Calu3 (cell line): ENCODE data around the gene HSBP1L1. TPM values are rescaled to one million over a fixed set of nuclear protein-coding genes. Genes with fewer than 3 reads are reported as not detected.
A peak's percentile ranks its signal among the peaks of the same experiment; 100 is the strongest.

Source experiments
- BruUV-seq: library from RNA; stranded (reverse); fragments of 400-500 nt; replicated peaks from 2 replicates; lab custom pipeline; 2021; lab: Mats Ljungman, UMichigan
- CTCF ChIA-PET: fragments of 300-600 bp; sonication (Branson Sonifier 250); formaldehyde crosslinking; loops from one replicate; lab custom pipeline; 2022; ENCODE audit warnings: antibody characterized with exemption; lab: Charles Lee
- DNase-seq: peaks from one replicate; pipeline ENCODE4 v3.0.0; 2022
- H3K27ac Mint-ChIP-seq: one replicate; pipeline ENCODE4 v1.8.0; 2022; ENCODE audit warnings: mixed read lengths; ENCODE audit not compliant: unreplicated experiment
- H3K27me3 Mint-ChIP-seq: one replicate; pipeline ENCODE4 v1.8.0; 2022; ENCODE audit warnings: mixed read lengths; ENCODE audit not compliant: unreplicated experiment
- H3K36me3 Mint-ChIP-seq: one replicate; pipeline ENCODE4 v1.8.0; 2022; ENCODE audit warnings: mild to moderate bottlenecking, moderate library complexity, mixed read lengths; ENCODE audit not compliant: insufficient read depth, unreplicated experiment
- H3K4me1 Mint-ChIP-seq: one replicate; pipeline ENCODE4 v1.8.0; 2022; ENCODE audit warnings: mild to moderate bottlenecking, low read depth, mixed read lengths; ENCODE audit not compliant: unreplicated experiment
- H3K4me3 Mint-ChIP-seq: one replicate; pipeline ENCODE4 v1.8.0; 2022; ENCODE audit warnings: mild to moderate bottlenecking, low read depth, moderate library complexity, mixed read lengths; ENCODE audit not compliant: unreplicated experiment
- H3K9me3 Mint-ChIP-seq: one replicate; pipeline ENCODE4 v1.8.0; 2022; ENCODE audit warnings: low read depth, mixed read lengths; ENCODE audit not compliant: unreplicated experiment
- intact Hi-C: fragments of 100-400 bp; cut with micrococcal nuclease; formaldehyde crosslinking; loops from one replicate; pipeline ENCODE4 v1.10.0; 2022; ENCODE audit not compliant: unreplicated experiment
- total RNA-seq: library from RNA; stranded (reverse); gene quantifications from 2 replicates; pipeline ENCODE4 v1.2.3, GENCODE V29; 2022
- TF ChIP-seq, protein P1 (sequence below): fragments of 200-600 bp; IDR thresholded peaks from one replicate; pipeline ENCODE4 v1.8.0; 2022; ENCODE audit warnings: antibody characterized with exemption; ENCODE audit not compliant: unreplicated experiment

Gene HSBP1L1
- total RNA-seq, 1 experiment from 2014 or later, result 18.8 TPM

DNA sequence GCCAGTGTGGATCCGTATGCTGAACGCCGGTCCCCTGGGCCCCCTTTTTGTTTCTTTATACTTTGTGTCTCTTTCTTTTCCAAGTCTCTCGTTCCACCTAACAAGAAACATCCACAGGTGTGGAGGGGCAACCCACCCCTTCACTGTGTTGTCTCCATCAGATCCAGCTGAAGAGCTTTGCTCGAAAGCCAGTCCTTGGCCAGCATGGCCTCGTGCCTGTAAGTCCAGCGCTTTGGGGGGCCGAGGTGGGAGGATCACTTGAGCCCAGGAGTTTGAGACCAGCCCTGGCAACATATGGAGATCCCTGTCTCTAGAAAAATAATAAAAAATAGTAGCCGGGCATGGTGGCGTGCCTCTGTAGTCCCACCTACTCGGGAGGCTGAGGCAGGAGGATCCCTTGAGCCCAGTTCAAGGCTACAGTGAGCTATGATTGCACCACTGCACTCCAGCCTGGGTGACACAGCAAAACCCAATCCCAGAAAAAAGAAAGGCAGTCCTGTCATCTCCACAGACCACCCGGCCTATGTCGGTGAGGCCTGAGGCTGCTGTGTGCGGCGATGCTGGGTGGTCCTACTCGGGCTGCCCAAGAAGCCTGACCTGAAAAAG is 3.4 kb upstream of the HSBP1L1 start:
- H3K27ac Mint-ChIP-seq, result no peak overlapping the region
- DNase-seq, result no peak
- no TSS peak for BruUV-seq
- CTCF ChIA-PET, result no interaction called here
- peaks cover 21% of the 10 kb centered on the region for H3K36me3 Mint-ChIP-seq
- no peak overlapping the region for H3K4me3 Mint-ChIP-seq
- peaks cover 24% of the 10 kb centered on the region for H3K4me1 Mint-ChIP-seq
- intact Hi-C loops, result loop anchor here (2.0 kb wide), 1 partner anchor 280 kb away; no protein-coding TSS in a partner anchor
- no peaks in the 10 kb centered on the region for H3K27me3 Mint-ChIP-seq
- TF ChIP-seq, protein P1, sequence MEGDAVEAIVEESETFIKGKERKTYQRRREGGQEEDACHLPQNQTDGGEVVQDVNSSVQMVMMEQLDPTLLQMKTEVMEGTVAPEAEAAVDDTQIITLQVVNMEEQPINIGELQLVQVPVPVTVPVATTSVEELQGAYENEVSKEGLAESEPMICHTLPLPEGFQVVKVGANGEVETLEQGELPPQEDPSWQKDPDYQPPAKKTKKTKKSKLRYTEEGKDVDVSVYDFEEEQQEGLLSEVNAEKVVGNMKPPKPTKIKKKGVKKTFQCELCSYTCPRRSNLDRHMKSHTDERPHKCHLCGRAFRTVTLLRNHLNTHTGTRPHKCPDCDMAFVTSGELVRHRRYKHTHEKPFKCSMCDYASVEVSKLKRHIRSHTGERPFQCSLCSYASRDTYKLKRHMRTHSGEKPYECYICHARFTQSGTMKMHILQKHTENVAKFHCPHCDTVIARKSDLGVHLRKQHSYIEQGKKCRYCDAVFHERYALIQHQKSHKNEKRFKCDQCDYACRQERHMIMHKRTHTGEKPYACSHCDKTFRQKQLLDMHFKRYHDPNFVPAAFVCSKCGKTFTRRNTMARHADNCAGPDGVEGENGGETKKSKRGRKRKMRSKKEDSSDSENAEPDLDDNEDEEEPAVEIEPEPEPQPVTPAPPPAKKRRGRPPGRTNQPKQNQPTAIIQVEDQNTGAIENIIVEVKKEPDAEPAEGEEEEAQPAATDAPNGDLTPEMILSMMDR, result no peak
- H3K9me3 Mint-ChIP-seq, result no peaks in the 10 kb centered on the region

DNA sequence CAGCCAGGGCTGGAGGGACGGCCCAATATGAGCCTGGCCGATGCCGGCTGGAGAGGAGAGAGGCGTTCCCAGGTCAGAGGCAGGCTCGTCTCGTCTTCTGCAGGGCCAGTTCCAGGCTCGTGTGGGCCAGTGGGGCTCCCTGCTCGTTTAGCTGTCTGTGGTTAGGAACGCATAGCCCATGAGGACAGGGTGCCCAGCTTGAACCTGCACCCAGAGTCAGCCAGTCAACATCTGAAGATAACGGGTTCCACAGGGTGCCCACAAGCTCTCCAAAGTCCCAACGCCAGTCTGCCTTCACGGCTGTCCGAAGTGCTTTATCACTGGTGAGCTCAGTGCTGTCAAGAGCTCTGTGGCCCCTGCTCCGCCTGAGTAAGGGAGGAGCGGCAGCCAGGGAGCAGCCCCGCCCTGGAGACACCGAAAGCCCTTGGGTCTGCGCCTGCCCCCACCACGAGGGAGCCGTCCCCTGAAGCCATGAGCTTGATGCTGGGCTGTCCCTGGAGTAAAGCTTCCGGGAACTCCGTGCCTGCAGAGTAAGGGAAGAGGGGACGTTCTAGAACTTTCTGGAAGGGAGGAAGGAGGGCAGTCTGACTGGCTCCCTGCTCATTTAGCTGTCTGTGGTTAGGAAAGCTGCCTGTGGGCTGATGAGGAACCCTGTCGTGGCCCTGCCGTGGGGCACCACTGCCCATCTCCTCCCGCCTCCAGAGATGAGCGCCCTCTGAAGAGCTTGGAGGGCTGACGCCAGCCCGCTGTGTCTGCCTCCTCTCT is 2.7 kb upstream of the HSBP1L1 start:
- H3K27ac Mint-ChIP-seq, result no peak overlapping the region
- CTCF ChIA-PET, result no interaction called here
- no peaks in the 10 kb centered on the region for H3K27me3 Mint-ChIP-seq

DNA sequence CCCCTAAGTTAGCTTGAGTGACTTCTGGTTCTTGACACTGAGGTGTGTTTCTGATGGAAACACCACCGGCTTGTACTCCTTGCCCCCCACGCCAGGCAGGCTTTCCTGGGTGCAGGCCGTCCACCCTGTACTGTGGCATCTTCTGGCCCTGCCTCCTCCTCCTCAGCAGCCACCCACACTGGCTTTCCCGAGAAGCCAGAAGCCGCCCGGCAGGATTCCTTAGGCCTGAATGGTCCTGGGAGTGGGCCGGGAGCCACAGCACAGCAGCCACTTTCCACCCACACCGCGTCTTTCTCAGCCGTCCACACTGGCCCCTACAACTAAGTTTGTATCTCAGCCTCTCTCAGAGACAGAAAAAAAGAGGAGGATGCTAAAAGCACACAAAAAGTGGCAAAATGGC is 2.1 kb upstream of the HSBP1L1 start:
- no TSS peak for BruUV-seq
- DNase-seq, result peak; percentile 63
- intact Hi-C loops, result no loop called here
- H3K4me1 Mint-ChIP-seq, result peaks cover 24% of the 10 kb centered on the region
- no peaks in the 10 kb centered on the region for H3K27me3 Mint-ChIP-seq
- CTCF ChIA-PET, result no interaction called here
- no peaks in the 10 kb centered on the region for H3K9me3 Mint-ChIP-seq
- H3K36me3 Mint-ChIP-seq, result peaks cover 27% of the 10 kb centered on the region
- H3K27ac Mint-ChIP-seq, result no peak overlapping the region
- TF ChIP-seq, protein P1, result no peak
- peak overlapping the region; percentile 69 for H3K4me3 Mint-ChIP-seq

More for the DNA sequence above, 2.7 kb upstream of the HSBP1L1 start:
- Mint-ChIP-seq H3K4me1 (peaks cover 24% of the 10 kb centered on the region), H3K36me3 (peaks cover 22% of the 10 kb centered on the region), H3K4me3 (peak overlapping the region; percentile 69), H3K9me3 (no peaks in the 10 kb centered on the region)
- TF ChIP-seq, protein P1, result no peak
- BruUV-seq, result no TSS peak
- intact Hi-C loops, result loop anchor here (2.0 kb wide), 1 partner anchor 281 kb away; no protein-coding TSS in a partner anchor
- no peak for DNase-seq

DNA sequence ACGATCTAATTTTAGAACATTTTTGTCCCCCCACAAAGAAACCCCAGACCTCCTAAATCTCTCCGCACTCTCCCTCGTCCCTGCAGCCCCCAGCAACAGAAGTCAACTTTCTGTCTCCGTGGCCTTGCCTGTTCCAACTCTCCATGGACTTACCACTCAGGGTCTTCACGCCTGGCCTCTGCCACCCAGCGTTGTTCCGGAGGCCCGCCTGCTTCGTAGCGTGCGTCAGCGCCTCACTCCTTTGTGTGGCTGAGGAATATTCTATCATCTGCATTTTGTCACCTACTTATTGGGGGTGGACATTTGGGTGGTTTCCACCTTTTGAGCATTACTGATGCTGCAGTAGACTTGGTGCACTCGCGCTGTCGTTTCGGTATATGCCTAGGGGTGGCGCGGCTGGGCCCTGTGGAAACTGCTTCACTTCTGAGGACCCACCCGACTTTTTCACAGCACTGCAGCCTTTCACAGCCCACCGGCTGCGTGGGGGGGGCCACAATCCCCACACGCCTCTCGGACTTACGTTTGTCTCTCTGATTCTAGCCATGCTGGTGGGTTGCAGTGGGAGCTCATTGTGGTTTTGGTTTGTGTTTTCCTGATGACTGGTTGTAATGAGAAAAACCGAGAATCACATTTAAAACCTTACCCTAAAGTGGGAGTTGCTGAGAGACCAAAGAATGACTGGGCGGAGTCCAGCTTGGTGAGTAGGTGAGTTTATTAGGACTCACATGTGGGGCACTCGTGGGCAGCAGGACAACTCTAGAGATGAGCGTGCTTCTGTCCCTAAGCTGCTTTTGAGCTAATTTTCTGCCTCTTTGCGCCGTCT is 1.4 kb upstream of the HSBP1L1 start:
- CTCF ChIA-PET, result interaction anchor here (0.8 kb wide), 1 partner anchor 25 kb away, joined by 3 read pairs; no protein-coding TSS in a partner anchor
- no peak for DNase-seq
- Mint-ChIP-seq H3K4me1 (peaks cover 24% of the 10 kb centered on the region), H3K9me3 (no peaks in the 10 kb centered on the region), H3K4me3 (peak overlapping the region; percentile 69), H3K27me3 (no peaks in the 10 kb centered on the region), H3K27ac (no peak overlapping the region), H3K36me3 (peaks cover 34% of the 10 kb centered on the region)
- no TSS peak for BruUV-seq
- intact Hi-C loops, result no loop called here
- TF ChIP-seq, protein P1, result no peak
